Sigmoid colon (tissue), 7 donors: ENCODE data around the gene FNDC11. TPM values are rescaled to one million over a fixed set of nuclear protein-coding genes. Genes with fewer than 3 reads are reported as not detected.

Experiments
- DNase-seq: peaks from one replicate; pipeline ENCODE4 v3.0.0-alpha.2; 2019
- H3K27ac ChIP-seq, 4 donors: fragments of 200-600 bp; sonication (generic); one replicate each; pipeline ENCODE4 v1.5.1; 2016 to 2019; ENCODE audit warnings: mild to moderate bottlenecking in 1 of 4
- H3K27me3 ChIP-seq, 3 donors: fragments of 200-600 bp; sonication (generic); one replicate each; pipeline ENCODE4 v1.5.1; 2019; ENCODE audit warnings: mild to moderate bottlenecking in 1 of 3
- H3K36me3 ChIP-seq, 4 donors: fragments of 200-600 bp; sonication (generic); one replicate each; pipeline ENCODE4 v1.5.1; 2016 to 2019
- H3K4me1 ChIP-seq, 4 donors: fragments of 200-600 bp; sonication (generic); one replicate each; pipeline ENCODE4 v1.5.1; 2017 to 2019
- H3K4me3 ChIP-seq, 4 donors: fragments of 200-600 bp; sonication (generic); one replicate each; pipeline ENCODE4 v1.5.1; 2017 to 2019; ENCODE audit warnings: mild to moderate bottlenecking in 2 of 4, moderate library complexity in 1 of 4
- H3K9me3 ChIP-seq, 4 donors: fragments of 200-600 bp in 3 of 4; sonication (generic) in 3 of 4; one replicate each; pipeline versions ENCODE4 v1.5.1 to v1.6.1; 2013 to 2019
- CTCF ChIP-seq, 4 experiments: fragments of 450-650 bp in 3 of 4; fragments of 200-600 bp in 1 of 4; IDR thresholded peaks; one replicate each; pipeline ENCODE4 v1.5.1; 2016 to 2019; ENCODE audit warnings: antibody characterized with exemption in 4 of 4, mild to moderate bottlenecking in 3 of 4, moderate library complexity in 2 of 4
- EP300 ChIP-seq, 4 donors: sonication (generic); formaldehyde crosslinking; IDR thresholded peaks; one replicate each; pipeline ENCODE4 v1.6.1; 2017; ENCODE audit warnings: antibody characterized with exemption in 4 of 4
- POLR2A ChIP-seq, 2 donors: fragments of 450-650 bp; IDR thresholded peaks; one replicate each; pipeline ENCODE4 v1.6.1; 2016; ENCODE audit warnings: antibody characterized with exemption in 2 of 2, mild to moderate bottlenecking in 2 of 2, moderate library complexity in 2 of 2
- POLR2AphosphoS5 ChIP-seq, 4 donors: sonication (generic); formaldehyde crosslinking; IDR thresholded peaks; one replicate each; pipeline ENCODE4 v1.6.1; 2017; ENCODE audit warnings: antibody characterized with exemption in 4 of 4
- WGBS, 2 donors: extraction: QIAGEN DNeasy Blood & Tissue Kit; methylation state at CpG; one replicate each; pipeline ENCODE4 v1.1.7; 2013; 5-methylcytosine and 5-hydroxymethylcytosine counted together
- intact Hi-C: fragments of 100-400 bp; cut with DNase I; formaldehyde crosslinking; loops from one replicate; pipeline ENCODE4 v1.15.1; 2023
- polyA plus RNA-seq, 3 donors: library from polyadenylated mRNA; stranded (reverse); fragments of 200-250 nt; gene quantifications; one replicate each; pipeline ENCODE4 v1.2.3, GENCODE V29; 2013
- total RNA-seq, 4 donors: library from RNA; depleted of rRNA; stranded (reverse); fragments of >200 nt; gene quantifications; one replicate each; pipeline ENCODE4 v1.1.0, GENCODE V29; 2016
- donor health status: healthy with polysubstance abuse.
- donor health status: Bipolar disorder and iron deficiency.
- donor health status: healthy.

Gene FNDC11
- total and polyA plus RNA-seq, 7 donors: under 0.01 to 0.55 (median 0.41) TPM; not detected in 1

DNA sequence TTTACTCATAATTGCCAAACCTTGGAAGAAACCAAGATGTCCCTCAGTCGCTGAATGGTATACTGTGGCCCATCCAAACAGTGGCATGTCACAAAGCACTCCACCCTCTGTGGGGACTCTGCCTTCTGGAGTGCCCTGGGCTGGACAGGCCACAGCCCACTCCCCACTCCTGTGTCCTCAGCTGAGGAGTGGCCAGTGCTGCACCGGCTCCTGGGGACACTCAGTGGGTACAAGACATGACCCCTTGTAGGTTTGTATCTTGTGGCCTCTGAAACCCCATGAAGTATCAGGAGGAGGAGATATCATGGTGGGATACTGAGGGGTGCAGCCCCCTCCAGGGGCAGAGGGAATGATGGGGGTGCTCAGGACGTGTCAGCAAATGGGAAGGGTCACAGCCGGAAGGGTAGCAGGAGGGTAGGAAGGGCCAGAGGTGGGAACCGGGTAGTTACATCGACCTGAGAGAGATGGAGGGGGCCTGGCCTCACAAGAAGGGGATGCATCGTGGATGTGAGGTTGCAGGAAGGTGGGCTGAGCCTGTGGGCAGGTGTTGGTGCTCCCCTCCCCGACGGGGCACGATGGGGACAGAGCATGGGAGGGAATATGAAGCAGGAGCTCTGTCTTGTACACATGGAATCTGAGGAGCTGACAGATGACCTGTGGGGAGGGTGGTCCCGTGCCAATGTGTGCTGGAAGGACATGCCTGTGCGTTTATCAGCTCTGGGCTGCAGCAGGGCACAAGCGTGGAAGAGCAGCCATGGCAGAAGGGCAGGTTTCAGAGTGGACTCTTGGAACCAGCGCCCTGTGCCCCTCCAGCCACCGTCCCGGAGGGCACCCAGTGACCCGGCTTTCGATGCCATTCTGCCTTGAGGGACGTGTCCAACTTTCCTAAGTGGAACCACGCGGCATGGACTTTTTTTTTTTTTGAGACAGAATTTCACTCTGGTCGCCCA lies 31.9 kb downstream of the FNDC11 start:
- no peak for DNase-seq
- Histone ChIP-seq H3K27me3 (no peaks in the 10 kb centered on the region), H3K9me3 (no peaks in the 10 kb centered on the region), H3K36me3 (peaks cover 10 to 30% (median 15%) of the 10 kb centered on the region in 4 donors), H3K4me1 (no peaks in the 10 kb centered on the region), H3K4me3 (no peak overlapping the region), H3K27ac (no peak overlapping the region)
- TF ChIP-seq EP300 (IDR thresholded peaks at IDR 0.05): no peak
- no peak for TF ChIP-seq CTCF (IDR thresholded peaks at IDR 0.05)
- TF ChIP-seq POLR2A (IDR thresholded peaks at IDR 0.05): no peak
- TF ChIP-seq POLR2AphosphoS5 (IDR thresholded peaks at IDR 0.05): no peak
- WGBS, 2 donors: 76 to 88% methylated on average over 22 of the region's 22 CpGs
- intact Hi-C loops: no loop called here

DNA sequence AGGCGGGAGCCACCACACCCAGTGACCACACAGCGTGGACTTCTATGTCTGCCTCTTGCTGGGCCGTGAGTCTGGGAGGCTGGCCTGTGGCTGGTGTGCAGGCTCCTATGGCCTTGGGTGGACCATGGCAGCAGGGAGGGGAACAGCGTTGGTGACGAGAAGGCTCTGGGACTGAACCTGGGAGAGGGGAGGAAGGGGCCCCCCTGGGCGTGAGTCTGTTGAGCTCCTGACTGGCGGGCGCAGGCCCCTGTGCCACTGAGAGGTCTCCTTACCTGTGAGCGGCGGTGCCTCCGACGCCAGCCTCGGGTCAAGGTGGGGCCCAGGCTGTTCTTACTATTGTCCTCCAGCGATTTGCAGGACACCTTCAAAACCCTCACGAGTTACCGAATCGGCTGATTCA lies 32.8 kb downstream of the FNDC11 start:
- peaks cover 16 to 39% (median 21%) of the 10 kb centered on the region in 4 donors for H3K36me3 ChIP-seq
- TF ChIP-seq POLR2A (IDR thresholded peaks at IDR 0.05): no peak
- no peak for TF ChIP-seq POLR2AphosphoS5 (IDR thresholded peaks at IDR 0.05)
- no peak for TF ChIP-seq EP300 (IDR thresholded peaks at IDR 0.05)
- no peak for TF ChIP-seq CTCF (IDR thresholded peaks at IDR 0.05)
- no peak for DNase-seq
- H3K27ac ChIP-seq: no peak overlapping the region
- no peaks in the 10 kb centered on the region for H3K27me3 ChIP-seq
- intact Hi-C loops: no loop called here
- H3K9me3 ChIP-seq: no peaks in the 10 kb centered on the region
- no peaks in the 10 kb centered on the region for H3K4me1 ChIP-seq
- H3K4me3 ChIP-seq: no peak overlapping the region
- WGBS, 2 donors: 93 to 94% methylated on average over 17 of the region's 17 CpGs

GRCh38 chr20:63587256-63587655 lies 33.3 kb downstream of the FNDC11 start:
- WGBS, 2 donors: 91 to 93% methylated on average over 12 of the region's 12 CpGs
- no peak for TF ChIP-seq CTCF (IDR thresholded peaks at IDR 0.05)
- TF ChIP-seq POLR2AphosphoS5 (IDR thresholded peaks at IDR 0.05): no peak
- TF ChIP-seq EP300 (IDR thresholded peaks at IDR 0.05): no peak
- TF ChIP-seq POLR2A (IDR thresholded peaks at IDR 0.05): no peak
- intact Hi-C loops: no loop called here
- Histone ChIP-seq H3K27me3 (no peaks in the 10 kb centered on the region), H3K36me3 (peaks cover 20 to 43% (median 25%) of the 10 kb centered on the region in 4 donors), H3K4me1 (no peaks in the 10 kb centered on the region), H3K4me3 (no peak overlapping the region), H3K9me3 (no peaks in the 10 kb centered on the region), H3K27ac (no peak overlapping the region)
- no peak for DNase-seq

DNA sequence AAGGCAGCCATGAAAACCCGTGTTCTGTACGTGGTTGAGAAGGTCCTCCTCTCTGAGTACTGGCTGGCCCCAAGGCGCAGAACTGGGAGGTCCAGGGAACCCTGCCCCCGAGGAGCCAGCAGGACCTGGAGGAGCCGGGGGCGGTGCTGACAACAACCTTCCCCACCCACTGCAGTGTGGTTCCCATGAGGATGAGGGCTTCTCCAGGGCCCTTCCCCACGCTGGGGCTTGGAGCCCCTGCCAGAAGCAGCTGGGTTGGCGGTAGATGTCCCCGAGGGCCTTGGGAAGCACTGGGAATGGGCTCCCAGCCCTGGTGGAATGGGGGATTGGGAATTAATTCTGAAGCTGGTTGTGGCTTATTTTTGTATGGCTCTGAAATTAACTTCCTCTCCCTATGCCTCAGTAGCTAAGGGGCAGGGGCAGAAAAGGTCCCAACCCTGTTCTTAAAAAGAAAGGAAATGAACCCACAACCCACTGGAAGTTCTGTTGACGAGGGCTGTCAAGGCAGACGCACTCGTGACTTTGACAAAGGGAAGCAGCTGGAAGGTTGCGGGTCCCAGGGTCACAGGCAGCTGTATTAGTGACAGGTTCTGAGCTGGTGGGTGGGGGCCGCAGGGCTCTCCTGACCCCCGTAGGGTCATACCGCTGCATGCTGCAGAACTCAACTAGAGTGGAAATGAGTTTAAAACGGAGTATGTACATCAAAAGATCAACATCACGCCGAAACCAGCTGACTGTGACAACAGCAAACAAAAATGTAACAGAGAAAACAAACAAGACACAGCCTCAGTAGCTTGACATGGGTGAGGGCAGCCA lies 34.0 kb downstream of the FNDC11 start:
- intact Hi-C loops: no loop called here
- H3K36me3 ChIP-seq: peaks cover 26 to 51% (median 30%) of the 10 kb centered on the region in 4 donors
- no peak for DNase-seq
- no peak overlapping the region for H3K27ac ChIP-seq
- no peak overlapping the region for H3K4me3 ChIP-seq
- no peaks in the 10 kb centered on the region for H3K9me3 ChIP-seq
- 61 to 76% methylated on average over 19 of the region's 19 CpGs for WGBS, 2 donors
- TF ChIP-seq CTCF (IDR thresholded peaks at IDR 0.05): no peak
- TF ChIP-seq POLR2AphosphoS5 (IDR thresholded peaks at IDR 0.05): no peak
- no peak for TF ChIP-seq EP300 (IDR thresholded peaks at IDR 0.05)
- no peak for TF ChIP-seq POLR2A (IDR thresholded peaks at IDR 0.05)
- H3K27me3 ChIP-seq: no peaks in the 10 kb centered on the region
- H3K4me1 ChIP-seq: no peaks in the 10 kb centered on the region
